Measurements from ENCODE around the gene MTTP. TPM values are rescaled to one million over a fixed set of nuclear protein-coding genes. Genes with fewer than 3 reads are reported as not detected.

The MTTP gene
- total RNA-seq, 2 experiments from 2014 or later, result 0.25 to 0.57 TPM

Other genes starting within 250 kb of the MTTP start
- gene ADH1C, start 222.1 kb upstream of the MTTP start, total RNA-seq (2014; rRNA removed; shearing (Covaris generic)), result not detected in 2 replicates
- gene ADH1C, start 222.1 kb upstream of the MTTP start, total RNA-seq (2022), result not detected in 2 replicates
- gene ADH7, start 139.5 kb upstream of the MTTP start, total RNA-seq (2014; rRNA removed; shearing (Covaris generic)), result not detected in 2 replicates
- not detected in 2 replicates for gene ADH7, start 139.5 kb upstream of the MTTP start, total RNA-seq (2022)
- not detected in 2 replicates for gene C4orf17, start 63.8 kb upstream of the MTTP start, total RNA-seq (2014; rRNA removed; shearing (Covaris generic))
- gene C4orf17, start 63.8 kb upstream of the MTTP start, total RNA-seq (2022), result not detected in 2 replicates
- 7.9 and 13.3 TPM in 2 replicates for gene TRMT10A, start 10.8 kb upstream of the MTTP start, total RNA-seq (2014; rRNA removed; shearing (Covaris generic))
- gene TRMT10A, start 10.8 kb upstream of the MTTP start, total RNA-seq (2022), result 17.1 and 18.8 TPM in 2 replicates
- gene C4orf54, start 83.0 kb downstream of the MTTP start, total RNA-seq (2014; rRNA removed; shearing (Covaris generic)), result not detected in 2 replicates
- gene C4orf54, start 83.0 kb downstream of the MTTP start, total RNA-seq (2022), result not detected in 2 replicates
- 55.7 and 57.3 TPM in 2 replicates for gene DAPP1, start 242.0 kb downstream of the MTTP start, total RNA-seq (2014; rRNA removed; shearing (Covaris generic))
- 69.8 and 71.9 TPM in 2 replicates for gene DAPP1, start 242.0 kb downstream of the MTTP start, total RNA-seq (2022)

All from OCI-LY7 (cell line).